ENCODE results near the gene SH2D3C.
A peak's percentile ranks its signal among the peaks of the same experiment; 100 is the strongest.

The SH2D3C gene

DNA sequence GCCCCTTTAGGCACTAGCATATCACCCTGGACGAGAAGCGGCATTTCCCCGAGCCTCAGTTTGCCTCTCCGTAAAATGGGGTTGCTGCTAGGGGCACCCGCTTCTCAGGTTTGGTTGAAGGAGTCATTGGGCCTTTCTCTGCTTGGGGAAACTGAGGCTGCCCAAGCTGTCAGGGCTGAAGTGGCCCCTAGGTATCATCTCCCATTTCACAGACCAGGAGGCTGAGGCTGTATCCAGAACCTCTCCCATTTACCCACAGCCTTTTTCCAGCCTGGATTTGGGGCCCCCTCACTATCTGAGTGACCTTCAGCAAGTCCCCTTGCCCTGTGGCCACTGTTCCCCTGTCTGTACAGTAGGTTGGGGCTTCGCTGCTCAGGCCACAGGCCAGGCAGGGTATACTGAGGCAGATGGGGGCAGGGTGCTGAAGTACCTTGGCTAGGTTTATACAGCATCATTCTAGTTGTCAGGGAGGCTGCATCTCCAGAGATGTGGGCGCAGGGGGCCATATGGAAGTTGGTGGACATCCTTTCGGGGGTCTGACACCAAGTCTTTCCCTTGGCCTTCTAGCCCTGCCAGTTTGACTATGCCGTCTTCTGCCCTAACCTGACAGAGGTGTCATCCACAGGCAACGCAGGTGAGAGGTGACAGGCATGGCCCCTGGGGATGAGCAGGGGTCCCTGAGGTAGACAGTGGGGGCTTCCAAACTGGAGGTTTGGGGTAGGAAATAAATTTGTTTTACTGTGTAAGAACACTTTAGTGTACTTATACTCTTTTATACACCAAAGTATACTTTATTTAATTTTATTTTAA, 32.1 kb upstream of the SH2D3C start:
- H3K36me3 Mint-ChIP-seq, result peaks cover 37% of the 10 kb centered on the region
- H3K9me3 Mint-ChIP-seq, result no peaks in the 10 kb centered on the region
- no peak overlapping the region for H3K4me3 Mint-ChIP-seq
- H3K27me3 Mint-ChIP-seq, result no peaks in the 10 kb centered on the region
- ATAC-seq, result no peak
- peaks cover 8% of the 10 kb centered on the region for H3K4me1 Mint-ChIP-seq
- H3K27ac Mint-ChIP-seq, result no peak overlapping the region

DNA sequence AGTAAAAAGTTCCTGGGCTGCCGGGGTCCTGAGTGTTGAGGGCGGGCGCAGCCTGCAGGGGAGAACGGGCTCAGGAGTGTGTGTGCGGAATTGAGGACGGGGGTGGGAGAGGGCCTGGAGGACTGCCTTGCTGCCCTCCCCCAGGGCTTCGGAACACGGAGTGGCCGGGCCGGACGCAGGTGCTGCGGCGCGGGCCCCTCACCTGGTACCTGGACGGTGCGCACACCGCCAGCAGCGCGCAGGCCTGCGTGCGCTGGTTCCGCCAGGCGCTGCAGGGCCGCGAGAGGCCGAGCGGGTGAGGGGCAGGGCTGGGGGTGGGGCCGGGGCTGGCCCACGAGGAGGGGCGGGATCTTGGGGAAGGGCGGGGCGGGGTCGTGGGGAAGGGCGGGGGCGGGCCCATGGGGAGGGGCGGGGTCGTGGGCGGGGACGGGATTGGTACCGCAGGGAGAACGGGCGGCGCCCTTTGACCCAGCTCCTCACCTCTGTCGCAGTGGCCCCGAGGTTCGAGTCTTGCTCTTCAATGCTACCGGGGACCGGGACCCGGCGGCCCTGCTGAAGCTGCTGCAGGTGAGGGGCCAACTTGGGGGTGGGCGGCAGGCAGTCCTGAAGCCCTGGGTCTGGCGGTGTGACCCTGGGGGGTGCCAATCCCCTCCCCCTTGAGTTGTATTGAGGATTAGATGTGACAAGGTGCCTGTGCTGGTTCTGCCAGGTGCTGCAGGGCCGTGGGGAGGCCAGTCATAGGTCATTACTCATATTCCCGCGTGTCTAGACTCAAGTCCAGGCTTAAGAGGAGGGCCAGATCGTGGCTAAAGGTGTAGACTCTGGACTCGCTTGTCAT, 31.3 kb upstream of the SH2D3C start:
- no peaks in the 10 kb centered on the region for H3K27me3 Mint-ChIP-seq
- H3K27ac Mint-ChIP-seq, result no peak overlapping the region
- peaks cover 38% of the 10 kb centered on the region for H3K36me3 Mint-ChIP-seq
- H3K9me3 Mint-ChIP-seq, result no peaks in the 10 kb centered on the region
- ATAC-seq, result peak; percentile 54
- peaks cover 8% of the 10 kb centered on the region for H3K4me1 Mint-ChIP-seq
- H3K4me3 Mint-ChIP-seq, result no peak overlapping the region

DNA sequence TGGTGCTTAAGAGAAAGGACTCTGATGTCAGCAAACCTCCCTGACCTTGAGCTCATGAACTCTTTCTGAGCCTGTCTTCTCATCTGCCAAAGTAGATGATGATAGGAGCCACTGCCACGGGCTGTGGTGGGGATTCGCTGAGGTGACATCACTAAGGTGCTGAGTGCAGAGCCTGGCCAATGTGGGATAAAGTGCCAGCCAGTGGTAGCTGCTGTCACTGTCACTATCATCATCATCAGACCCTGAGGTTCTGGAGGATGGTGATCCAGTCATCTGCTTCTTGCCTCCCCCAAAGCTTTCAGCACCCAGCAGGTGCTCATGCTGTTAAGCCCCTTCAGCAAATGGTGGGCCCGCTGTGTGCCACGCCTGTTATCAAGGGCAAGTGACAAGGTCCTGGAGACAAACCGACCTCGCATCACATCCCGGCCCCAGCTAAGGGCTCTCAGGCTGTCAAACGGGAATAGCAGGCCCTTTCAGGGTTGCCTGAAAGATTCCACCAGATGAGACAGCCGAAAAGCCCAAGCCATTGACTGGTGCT, 30.6 kb upstream of the SH2D3C start:
- no peaks in the 10 kb centered on the region for H3K9me3 Mint-ChIP-seq
- H3K36me3 Mint-ChIP-seq, result peaks cover 31% of the 10 kb centered on the region
- no peak overlapping the region for H3K27ac Mint-ChIP-seq
- no peak overlapping the region for H3K4me3 Mint-ChIP-seq
- H3K27me3 Mint-ChIP-seq, result no peaks in the 10 kb centered on the region
- no peak for ATAC-seq
- peaks cover 14% of the 10 kb centered on the region for H3K4me1 Mint-ChIP-seq

DNA sequence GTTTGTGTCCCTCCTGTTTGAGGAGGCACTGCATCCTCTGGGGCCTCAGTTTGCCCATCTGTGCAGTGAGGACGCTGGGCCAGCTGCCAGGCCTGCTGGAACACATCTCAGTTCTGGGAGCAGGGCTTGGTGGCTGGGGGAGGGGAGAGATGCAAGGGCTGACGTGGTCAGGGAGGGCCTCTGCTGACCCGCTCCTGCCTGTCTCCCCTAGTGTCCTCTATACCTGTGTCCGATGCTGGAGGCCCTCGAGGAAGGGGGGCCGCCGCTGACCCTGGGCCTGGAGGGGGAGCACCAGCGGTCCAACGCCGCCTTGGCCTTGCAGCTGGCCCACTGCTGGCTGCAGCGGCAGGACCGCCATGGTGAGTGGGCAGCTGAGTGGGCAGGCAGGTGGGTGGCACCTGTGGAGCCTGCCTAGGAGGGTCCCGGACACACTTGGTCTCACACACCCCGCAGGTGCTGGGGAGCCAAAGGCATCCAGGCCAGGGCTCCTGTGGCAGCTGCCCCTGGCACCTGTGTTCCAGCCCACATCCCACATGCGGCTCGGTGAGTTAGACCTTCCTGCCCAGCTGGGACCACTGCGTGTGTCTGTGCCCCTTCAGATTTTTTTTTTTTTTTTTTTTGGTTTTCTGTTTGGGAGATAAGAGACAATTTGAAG, 30.0 kb upstream of the SH2D3C start:
- ATAC-seq, result no peak
- peaks cover 25% of the 10 kb centered on the region for H3K36me3 Mint-ChIP-seq
- no peak overlapping the region for H3K27ac Mint-ChIP-seq
- no peaks in the 10 kb centered on the region for H3K27me3 Mint-ChIP-seq
- H3K9me3 Mint-ChIP-seq, result no peaks in the 10 kb centered on the region
- no peak overlapping the region for H3K4me3 Mint-ChIP-seq
- peaks cover 20% of the 10 kb centered on the region for H3K4me1 Mint-ChIP-seq

DNA sequence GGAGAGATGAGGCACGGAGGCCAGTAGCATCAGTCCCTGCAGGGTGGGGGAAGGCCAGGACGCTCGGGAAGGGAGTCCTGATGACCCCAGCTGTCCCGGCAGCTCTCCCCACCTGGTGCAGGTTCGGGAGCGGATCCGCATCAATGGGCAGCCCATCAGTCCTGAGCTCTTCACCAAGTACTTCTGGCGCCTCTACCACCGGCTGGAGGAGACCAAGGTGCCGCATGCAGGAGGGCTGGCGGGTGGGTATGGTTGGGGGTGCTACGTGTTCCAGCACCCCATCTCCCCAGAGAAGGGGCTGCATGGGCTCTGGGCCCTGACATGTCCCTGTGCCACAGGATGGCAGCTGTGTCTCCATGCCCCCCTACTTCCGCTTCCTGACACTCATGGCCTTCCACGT, 28.4 kb upstream of the SH2D3C start:
- Mint-ChIP-seq H3K27me3 (no peaks in the 10 kb centered on the region), H3K9me3 (no peaks in the 10 kb centered on the region), H3K4me1 (peaks cover 35% of the 10 kb centered on the region), H3K27ac (no peak overlapping the region), H3K4me3 (no peak overlapping the region), H3K36me3 (peaks cover 20% of the 10 kb centered on the region)
- no peak for ATAC-seq

DNA sequence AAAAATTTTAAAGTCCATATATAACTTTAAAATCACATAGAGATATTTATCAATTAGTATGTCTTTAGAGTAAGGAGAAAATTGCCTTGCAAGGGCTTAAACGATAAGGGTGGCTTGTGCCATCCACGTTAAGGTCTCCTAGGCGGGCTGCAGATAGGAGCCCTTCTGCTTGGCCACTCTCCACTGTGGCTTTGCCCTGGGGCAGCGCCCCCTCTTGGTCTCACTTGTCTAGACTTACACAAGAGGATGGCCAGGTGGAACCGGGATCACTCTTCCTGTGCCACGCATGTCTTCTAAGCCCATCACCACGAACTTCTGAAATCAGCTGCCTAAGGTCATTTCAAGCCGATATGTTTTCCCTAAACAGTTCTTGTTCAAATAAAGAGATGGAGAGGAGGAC, 27.2 kb upstream of the SH2D3C start:
- no peak overlapping the region for H3K27ac Mint-ChIP-seq
- no peaks in the 10 kb centered on the region for H3K9me3 Mint-ChIP-seq
- H3K4me1 Mint-ChIP-seq, result peaks cover 36% of the 10 kb centered on the region
- peaks cover 16% of the 10 kb centered on the region for H3K36me3 Mint-ChIP-seq
- no peak for ATAC-seq
- no peak overlapping the region for H3K4me3 Mint-ChIP-seq
- no peaks in the 10 kb centered on the region for H3K27me3 Mint-ChIP-seq

DNA sequence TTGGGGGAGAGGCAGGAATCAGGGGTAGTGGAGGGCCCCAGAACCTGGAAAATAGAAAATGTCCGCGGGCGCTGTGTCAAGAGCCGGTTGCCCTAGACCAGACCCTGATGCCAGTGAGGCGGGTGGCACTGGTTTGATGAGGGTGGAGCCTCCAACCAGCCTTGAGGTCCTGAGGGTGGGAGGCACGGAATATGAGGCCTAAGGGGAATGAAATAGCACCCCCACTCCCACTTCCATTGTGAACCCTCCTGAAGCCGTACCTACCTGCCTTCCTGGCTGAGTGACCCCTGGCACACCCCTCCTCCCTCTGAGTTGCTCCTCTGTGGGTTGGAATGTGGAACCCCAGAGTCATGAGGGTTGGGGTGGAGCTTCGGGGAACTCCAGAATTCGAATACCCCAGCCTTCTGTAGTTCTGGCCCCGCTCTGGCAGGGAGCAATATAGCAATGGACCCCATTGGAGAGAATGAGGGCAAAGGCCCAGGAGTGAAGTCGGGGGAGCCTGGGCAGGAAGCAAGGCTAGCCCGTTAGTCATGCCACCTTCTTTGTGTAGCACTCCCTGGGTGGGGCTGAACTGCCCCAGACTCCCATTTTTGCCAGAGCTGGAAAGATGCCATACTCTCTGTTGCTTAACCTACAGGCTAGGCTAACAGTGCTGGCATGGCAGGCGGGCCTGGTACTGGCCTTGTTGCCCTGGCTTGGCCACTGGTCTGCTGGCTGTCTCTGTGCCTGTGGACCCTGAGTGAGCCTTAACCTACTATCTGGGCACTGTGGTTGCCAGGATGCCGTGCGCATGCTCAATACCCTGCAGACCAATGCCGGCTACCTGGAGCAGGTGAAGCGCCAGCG, 25.3 kb upstream of the SH2D3C start:
- H3K4me1 Mint-ChIP-seq, result peaks cover 34% of the 10 kb centered on the region
- H3K27ac Mint-ChIP-seq, result peak overlapping the region; percentile 99
- ATAC-seq, result peak; percentile 18
- H3K36me3 Mint-ChIP-seq, result peaks cover 13% of the 10 kb centered on the region
- H3K9me3 Mint-ChIP-seq, result no peaks in the 10 kb centered on the region
- no peaks in the 10 kb centered on the region for H3K27me3 Mint-ChIP-seq
- peak overlapping the region; percentile 95 for H3K4me3 Mint-ChIP-seq

DNA sequence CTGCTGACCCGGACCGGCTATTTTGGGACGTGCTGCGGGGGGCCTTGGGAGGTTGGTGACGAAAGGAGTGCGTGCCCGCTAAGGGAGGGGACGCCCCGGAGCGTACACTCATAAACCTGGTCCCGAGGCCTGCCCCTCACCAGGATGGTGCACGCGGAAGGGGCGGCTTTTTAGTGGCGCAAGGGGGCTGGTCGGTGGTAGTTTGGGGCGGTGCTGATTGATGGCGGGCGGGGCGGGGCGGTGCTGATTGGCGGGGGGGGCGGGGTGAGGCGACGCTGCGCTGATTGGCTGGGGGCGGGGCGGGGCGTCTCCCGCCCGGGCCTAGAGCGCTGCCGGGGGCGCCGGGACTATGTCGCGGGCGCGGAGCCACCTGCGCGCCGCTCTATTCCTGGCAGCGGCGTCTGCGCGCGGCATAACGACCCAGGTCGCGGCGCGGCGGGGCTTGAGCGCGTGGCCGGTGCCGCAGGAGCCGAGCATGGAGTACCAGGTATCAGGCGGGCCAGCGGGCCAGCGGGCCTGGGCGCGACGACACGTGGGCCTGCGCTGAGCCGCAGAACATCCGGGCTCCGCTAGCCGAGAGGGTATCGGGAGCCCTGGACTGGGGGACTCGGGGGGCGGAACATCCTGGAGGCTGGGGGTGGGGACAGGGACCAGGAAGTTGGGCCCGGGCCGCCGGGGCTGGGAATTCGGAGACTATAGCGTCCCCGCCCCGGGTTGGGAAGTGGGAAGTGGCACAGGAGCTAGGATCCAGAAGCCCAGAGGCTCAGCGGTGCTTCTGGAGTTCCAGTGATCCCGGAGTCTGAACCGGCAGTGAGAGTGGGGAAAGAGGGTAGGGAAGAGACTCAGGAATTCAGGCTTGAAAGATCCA, 24.3 kb upstream of the SH2D3C start, which contains the start of gene FPGS:
Gene FPGS, plus strand, starts transcription at position 307 of the 868 bp plus-strand sequence. Its CDS starts 43 bp downstream, at position 350.
- Mint-ChIP-seq H3K4me1 (peaks cover 38% of the 10 kb centered on the region), H3K36me3 (peaks cover 7% of the 10 kb centered on the region), H3K9me3 (no peaks in the 10 kb centered on the region), H3K4me3 (peak within 1 kb of the TSS; percentile 95), H3K27me3 (no peaks in the 10 kb centered on the region), H3K27ac (peak within 1 kb of the TSS; percentile 99)
- ATAC-seq, result peak; percentile 92

DNA sequence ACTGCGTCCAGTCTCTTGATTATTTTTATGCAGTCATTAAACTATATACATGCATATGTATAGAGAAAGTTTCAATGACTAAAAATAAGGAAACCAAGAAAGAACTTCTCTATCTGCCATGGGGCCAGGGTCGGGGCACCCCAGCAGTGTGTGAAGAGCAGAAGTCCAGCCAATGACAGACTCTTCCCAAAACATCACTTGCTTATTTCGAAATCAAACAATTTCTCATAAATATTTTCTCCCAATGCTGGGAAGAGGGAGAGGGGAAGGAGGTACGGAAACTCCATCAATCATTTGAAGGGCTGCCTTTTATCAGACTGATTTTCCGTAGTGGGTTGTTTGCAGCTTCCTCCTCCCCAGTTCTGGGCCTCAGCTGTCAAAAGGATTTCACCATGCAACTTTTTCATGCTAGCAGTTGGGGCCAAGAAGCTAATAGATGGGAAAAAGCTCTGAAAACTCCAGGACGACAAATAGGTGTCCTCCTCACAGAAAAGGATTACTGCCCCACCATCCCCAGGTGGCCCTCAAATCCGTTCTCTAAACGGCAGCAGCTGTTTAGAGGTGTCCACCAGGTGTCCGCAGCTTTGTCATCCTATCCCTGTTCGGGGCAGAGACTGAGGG, 23.6 kb upstream of the SH2D3C start:
- ATAC-seq, result no peak
- Mint-ChIP-seq H3K27ac (peak overlapping the region; percentile 99), H3K4me1 (peaks cover 46% of the 10 kb centered on the region), H3K4me3 (peak overlapping the region; percentile 95), H3K27me3 (no peaks in the 10 kb centered on the region), H3K36me3 (peaks cover 5% of the 10 kb centered on the region), H3K9me3 (no peaks in the 10 kb centered on the region)

DNA sequence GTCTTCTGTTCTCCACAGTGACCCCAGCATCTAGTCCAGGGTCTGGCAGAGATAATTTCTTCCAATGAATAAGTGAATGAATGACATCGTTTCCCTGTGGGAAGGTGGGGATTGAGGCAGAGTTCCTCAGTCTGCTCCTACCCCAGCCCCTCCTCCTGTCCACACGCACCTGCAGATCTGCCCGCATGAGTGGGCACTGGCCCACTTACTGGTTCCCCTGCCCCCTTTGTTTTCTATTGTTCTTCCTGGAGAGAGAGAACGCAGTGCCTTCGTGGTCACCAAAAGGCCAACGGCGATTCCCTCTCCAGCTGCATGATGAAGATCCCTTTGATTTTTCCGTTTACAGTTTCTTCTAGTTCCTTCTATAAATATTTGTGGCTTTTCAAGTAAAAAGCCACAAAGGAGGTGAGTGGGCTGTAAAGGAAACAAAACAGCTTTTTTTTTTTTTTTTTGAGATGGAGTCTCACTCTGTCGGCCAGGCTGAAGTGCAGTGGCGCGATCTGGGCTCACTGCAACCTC, 18.4 kb upstream of the SH2D3C start:
- peak overlapping the region; percentile 48 for H3K4me3 Mint-ChIP-seq
- H3K36me3 Mint-ChIP-seq, result peaks cover 5% of the 10 kb centered on the region

DNA sequence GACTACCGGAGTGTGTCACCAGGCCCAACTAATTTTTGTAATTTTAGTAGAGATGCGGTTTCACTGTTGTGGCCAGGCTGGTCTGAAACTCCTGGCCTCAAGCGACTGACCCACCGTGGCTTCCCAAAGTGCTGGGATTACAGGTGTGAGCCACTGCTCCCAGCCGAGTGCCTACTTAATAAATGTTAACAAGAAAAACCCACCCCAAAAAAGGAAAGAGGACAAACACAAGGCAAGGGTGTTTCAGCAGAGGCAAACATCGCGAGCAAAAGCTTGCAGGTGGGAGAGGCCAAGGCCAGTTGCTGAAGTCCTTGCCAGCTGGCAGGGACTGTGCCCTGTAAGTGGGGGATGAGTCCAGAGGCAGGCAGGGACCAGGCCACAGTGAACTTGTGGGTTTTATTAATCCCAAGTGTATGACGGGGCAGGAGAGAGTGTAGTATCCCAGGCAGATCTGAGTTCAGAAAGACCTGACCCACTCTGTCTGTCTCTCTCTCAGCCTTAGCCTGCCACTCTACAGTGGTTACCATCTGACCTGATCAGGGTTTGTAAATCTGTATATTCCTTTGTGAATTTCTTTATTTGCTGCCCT, 17.9 kb upstream of the SH2D3C start:
- no peaks in the 10 kb centered on the region for H3K9me3 Mint-ChIP-seq
- H3K27ac Mint-ChIP-seq, result peak overlapping the region; percentile 79
- H3K36me3 Mint-ChIP-seq, result peaks cover 6% of the 10 kb centered on the region
- peaks cover 37% of the 10 kb centered on the region for H3K4me1 Mint-ChIP-seq
- no peaks in the 10 kb centered on the region for H3K27me3 Mint-ChIP-seq
- peak overlapping the region; percentile 48 for H3K4me3 Mint-ChIP-seq
- ATAC-seq, result peak; percentile 80

More for the DNA sequence above, 18.4 kb upstream of the SH2D3C start:
- Mint-ChIP-seq H3K27ac (peak overlapping the region; percentile 79), H3K4me1 (peaks cover 41% of the 10 kb centered on the region), H3K9me3 (no peaks in the 10 kb centered on the region), H3K27me3 (no peaks in the 10 kb centered on the region)
- peak; percentile 74 for ATAC-seq

DNA sequence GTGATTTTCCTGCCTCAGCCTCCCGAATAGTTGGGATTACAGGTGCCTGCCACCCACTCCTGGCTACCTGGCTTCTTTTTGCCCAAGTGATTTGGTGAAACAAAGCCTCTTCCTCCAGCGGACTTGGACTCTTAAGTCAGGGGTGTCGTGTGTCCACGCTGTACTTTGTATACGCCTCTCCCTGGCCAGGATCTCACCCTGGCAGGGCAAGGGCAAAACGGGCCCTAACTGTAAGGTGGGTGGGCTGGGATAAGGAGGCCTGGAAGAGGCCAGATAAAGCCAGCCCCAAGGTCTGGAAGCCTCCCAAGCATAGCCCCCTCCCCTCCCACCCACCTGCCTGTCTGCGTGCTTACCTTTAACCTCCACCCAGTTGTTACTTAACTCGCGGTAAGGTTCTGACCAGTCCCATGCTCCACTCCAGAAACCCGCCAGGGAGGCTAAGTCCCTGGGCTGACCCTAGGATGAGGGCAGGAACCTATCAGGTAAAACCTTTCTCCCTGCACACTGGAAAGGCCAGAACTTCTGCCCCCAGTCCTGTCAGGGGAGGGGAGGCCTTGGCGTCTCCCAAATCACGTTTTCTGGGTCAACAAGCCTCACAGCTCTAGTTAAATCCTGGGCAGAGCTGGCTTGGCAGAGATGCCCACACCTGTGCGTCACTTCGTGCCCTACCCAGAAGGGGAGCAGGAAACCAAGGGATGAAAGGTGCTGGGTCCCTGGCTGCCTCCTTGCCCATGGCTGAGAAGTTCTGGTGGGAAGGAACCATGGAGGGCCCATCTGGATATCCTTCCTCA, 15.7 kb upstream of the SH2D3C start:
- Mint-ChIP-seq H3K27me3 (no peaks in the 10 kb centered on the region), H3K9me3 (no peaks in the 10 kb centered on the region), H3K36me3 (peaks cover 22% of the 10 kb centered on the region), H3K4me3 (no peak overlapping the region), H3K4me1 (peaks cover 47% of the 10 kb centered on the region), H3K27ac (peak overlapping the region; percentile 10)
- ATAC-seq, result no peak
